Measurements from ENCODE around the gene WBP1.
"Not testable (repeated sequence)": the region's sequence is repeated elsewhere in the genome, so short reads cannot be mapped to it uniquely, and the experiment has no call there.

WBP1 gene

DNA sequence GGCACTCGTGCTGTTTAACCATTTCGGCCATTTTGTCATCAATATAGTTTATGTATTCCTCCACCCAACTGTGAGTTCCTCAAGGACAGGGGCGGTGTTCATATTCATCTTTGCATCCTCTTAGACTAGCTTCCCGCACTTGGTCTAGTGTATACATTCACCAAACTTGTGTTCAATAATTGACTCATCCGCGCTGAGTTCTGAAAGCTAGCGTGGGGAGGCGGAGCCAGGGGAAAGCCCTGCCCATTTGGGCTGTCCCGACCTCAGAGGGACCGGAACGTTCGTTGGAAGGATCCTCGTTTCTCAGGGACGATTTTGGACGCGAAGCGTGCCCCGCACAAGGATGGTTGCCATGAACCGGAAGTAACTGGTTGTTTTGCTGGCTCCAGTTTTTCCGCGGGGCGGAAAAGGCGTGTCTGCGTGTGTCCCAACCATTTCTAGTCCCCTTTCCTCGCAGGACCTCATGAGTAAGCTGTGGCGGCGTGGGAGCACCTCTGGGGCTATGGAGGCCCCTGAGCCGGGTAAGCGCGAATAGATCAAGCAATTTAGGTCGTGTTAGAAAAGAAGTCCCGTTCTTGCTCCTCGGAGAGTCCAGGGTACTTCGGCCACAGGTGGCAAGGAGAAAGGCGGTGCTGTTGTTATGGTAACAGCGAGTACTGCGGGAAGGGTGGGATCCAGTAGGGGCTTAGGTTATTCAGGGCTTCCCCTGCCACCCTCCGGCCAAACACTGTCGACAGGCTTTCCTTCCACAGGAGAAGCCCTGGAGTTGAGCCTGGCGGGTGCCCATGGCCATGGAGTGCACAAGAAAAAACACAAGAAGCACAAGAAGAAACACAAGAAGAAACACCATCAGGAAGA, 3.4 kb upstream of the WBP1 start, which contains the start of gene INO80B:
Gene INO80B, plus strand, starts transcription at position 434 of the 858 bp plus-strand sequence. Its CDS starts 30 bp downstream, at position 464.
- Histone ChIP-seq H3K27ac (ENCODE audit: poor library complexity, severe bottlenecking) (no peak within 1 kb of the TSS), H3K36me3 (ENCODE audit: low read depth) (peaks cover 6% of the 10 kb centered on the region; the same call in 1 of the 2 replicates), H3K4me1 (ENCODE audit: insufficient read depth, poor library complexity, severe bottlenecking) (peaks cover 12% of the 10 kb centered on the region), H3K9me3 (ENCODE audit: severe bottlenecking) (no peaks in the 10 kb centered on the region), H3K27me3 (ENCODE audit: insufficient read depth, poor library complexity, severe bottlenecking) (no peaks in the 10 kb centered on the region), H3K4me3 (ENCODE audit: severe bottlenecking) (peak within 1 kb of the TSS; percentile 52)
- TF ChIP-seq, protein P1, sequence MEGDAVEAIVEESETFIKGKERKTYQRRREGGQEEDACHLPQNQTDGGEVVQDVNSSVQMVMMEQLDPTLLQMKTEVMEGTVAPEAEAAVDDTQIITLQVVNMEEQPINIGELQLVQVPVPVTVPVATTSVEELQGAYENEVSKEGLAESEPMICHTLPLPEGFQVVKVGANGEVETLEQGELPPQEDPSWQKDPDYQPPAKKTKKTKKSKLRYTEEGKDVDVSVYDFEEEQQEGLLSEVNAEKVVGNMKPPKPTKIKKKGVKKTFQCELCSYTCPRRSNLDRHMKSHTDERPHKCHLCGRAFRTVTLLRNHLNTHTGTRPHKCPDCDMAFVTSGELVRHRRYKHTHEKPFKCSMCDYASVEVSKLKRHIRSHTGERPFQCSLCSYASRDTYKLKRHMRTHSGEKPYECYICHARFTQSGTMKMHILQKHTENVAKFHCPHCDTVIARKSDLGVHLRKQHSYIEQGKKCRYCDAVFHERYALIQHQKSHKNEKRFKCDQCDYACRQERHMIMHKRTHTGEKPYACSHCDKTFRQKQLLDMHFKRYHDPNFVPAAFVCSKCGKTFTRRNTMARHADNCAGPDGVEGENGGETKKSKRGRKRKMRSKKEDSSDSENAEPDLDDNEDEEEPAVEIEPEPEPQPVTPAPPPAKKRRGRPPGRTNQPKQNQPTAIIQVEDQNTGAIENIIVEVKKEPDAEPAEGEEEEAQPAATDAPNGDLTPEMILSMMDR (IDR thresholded peaks at IDR 0.05; ENCODE audit: poor library complexity, severe bottlenecking) = peak; percentile 11
- ATAC-seq (ENCODE audit: low read depth) (peak; percentile 37), DNase-seq (ENCODE audit: low spot score) (peak; percentile 88)

- peak overlapping the region; percentile 85 for H3K27ac ChIP-seq (ENCODE audit: poor library complexity, severe bottlenecking)
- peaks cover 13% of the 10 kb centered on the region for H3K36me3 ChIP-seq (ENCODE audit: low read depth)
- ATAC-seq (ENCODE audit: low read depth) (no peak; the same call in 2 of the 3 replicates), DNase-seq (ENCODE audit: low spot score) (no peak)
- TF ChIP-seq, protein P1 (IDR thresholded peaks at IDR 0.05; ENCODE audit: poor library complexity, severe bottlenecking) = no peak
- H3K27me3 ChIP-seq (ENCODE audit: insufficient read depth, poor library complexity, severe bottlenecking) = no peaks in the 10 kb centered on the region
- H3K4me1 ChIP-seq (ENCODE audit: insufficient read depth, poor library complexity, severe bottlenecking) = peaks cover 12% of the 10 kb centered on the region
- no peaks in the 10 kb centered on the region for H3K9me3 ChIP-seq (ENCODE audit: severe bottlenecking)
- peak overlapping the region; percentile 60 for H3K4me3 ChIP-seq (ENCODE audit: severe bottlenecking)
These were observed 1.1 kb upstream of the WBP1 start for GRCh38 chr2:74457129-74457548.

DNA sequence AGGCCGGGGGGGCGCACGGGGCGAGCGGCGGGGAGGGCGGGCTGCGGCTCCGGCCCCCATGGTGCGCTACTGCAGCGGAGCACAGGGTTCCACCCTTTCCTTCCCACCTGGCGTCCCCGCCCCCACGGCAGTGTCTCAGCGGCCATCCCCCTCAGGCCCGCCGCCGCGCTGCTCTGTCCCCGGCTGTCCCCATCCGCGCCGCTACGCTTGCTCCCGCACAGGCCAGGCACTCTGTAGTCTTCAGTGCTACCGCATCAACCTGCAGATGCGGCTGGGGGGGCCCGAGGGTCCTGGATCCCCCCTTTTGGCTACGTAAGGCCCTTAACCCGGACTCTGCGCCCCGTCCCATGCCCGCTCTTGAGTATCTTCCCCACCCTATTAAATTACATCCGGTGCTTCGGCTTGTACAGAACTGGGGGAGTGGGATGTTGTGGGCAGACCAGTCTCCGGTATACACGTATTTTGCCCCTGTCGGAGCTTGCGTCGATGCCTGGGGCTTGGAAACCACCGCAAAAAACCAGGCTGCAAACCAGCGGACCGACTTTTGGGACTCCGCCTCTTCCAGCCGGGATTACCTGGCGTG, 598 bp upstream of the WBP1 start:
- peak overlapping the region; percentile 60 for H3K4me3 ChIP-seq (ENCODE audit: severe bottlenecking)
- ATAC-seq (ENCODE audit: low read depth) (peak; percentile 27), DNase-seq (ENCODE audit: low spot score) (peak; percentile 79)
- H3K36me3 ChIP-seq (ENCODE audit: low read depth) = peaks cover 17% of the 10 kb centered on the region
- peak overlapping the region; percentile 85 for H3K27ac ChIP-seq (ENCODE audit: poor library complexity, severe bottlenecking)
- H3K27me3 ChIP-seq (ENCODE audit: insufficient read depth, poor library complexity, severe bottlenecking) = no peaks in the 10 kb centered on the region
- peaks cover 12% of the 10 kb centered on the region for H3K4me1 ChIP-seq (ENCODE audit: insufficient read depth, poor library complexity, severe bottlenecking)
- H3K9me3 ChIP-seq (ENCODE audit: severe bottlenecking) = no peaks in the 10 kb centered on the region
- TF ChIP-seq, protein P1 (IDR thresholded peaks at IDR 0.05; ENCODE audit: poor library complexity, severe bottlenecking) = no peak

DNA sequence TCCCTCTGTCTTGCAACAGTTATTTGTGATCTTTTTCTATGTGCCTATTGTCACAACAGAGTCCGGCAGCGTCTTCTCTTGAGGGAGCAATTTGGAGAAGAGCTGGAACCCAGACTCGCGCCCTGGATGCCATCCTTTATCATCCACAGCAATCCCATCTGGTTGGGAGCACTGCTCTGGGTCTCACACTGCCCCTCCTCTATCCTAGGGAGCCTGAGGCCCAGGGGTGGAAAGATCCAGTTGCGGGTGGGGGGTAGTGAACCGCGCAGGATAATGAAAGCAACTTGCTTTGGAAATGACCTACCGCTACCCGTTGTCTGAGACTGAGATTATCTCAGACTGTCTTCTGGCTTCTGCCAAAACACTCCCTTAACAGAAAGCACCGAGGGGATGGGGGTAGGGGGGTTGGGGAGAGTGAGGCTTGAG, 713 bp downstream of the WBP1 start:
- DNase-seq (ENCODE audit: low spot score) (no peak), ATAC-seq (ENCODE audit: low read depth) (no peak)
- TF ChIP-seq, protein P1 (IDR thresholded peaks at IDR 0.05; ENCODE audit: poor library complexity, severe bottlenecking) = no peak

GRCh38 chr2:74459503-74460118, 1.4 kb downstream of the WBP1 start:
- not testable (repeated sequence) for H3K27ac ChIP-seq (ENCODE audit: poor library complexity, severe bottlenecking); DNase-seq (ENCODE audit: low spot score); H3K4me3 ChIP-seq (ENCODE audit: severe bottlenecking); ATAC-seq (ENCODE audit: low read depth); H3K27me3 ChIP-seq (ENCODE audit: insufficient read depth, poor library complexity, severe bottlenecking); H3K9me3 ChIP-seq (ENCODE audit: severe bottlenecking)
- H3K36me3 ChIP-seq (ENCODE audit: low read depth) = peaks cover 24% of the 10 kb centered on the region
- peaks cover 12% of the 10 kb centered on the region for H3K4me1 ChIP-seq (ENCODE audit: insufficient read depth, poor library complexity, severe bottlenecking)

More for the DNA sequence above, 713 bp downstream of the WBP1 start:
- H3K36me3 ChIP-seq (ENCODE audit: low read depth) = peaks cover 24% of the 10 kb centered on the region
- H3K4me1 ChIP-seq (ENCODE audit: insufficient read depth, poor library complexity, severe bottlenecking) = peaks cover 12% of the 10 kb centered on the region
- peak overlapping the region; percentile 60 for H3K4me3 ChIP-seq (ENCODE audit: severe bottlenecking)
- no peaks in the 10 kb centered on the region for H3K27me3 ChIP-seq (ENCODE audit: insufficient read depth, poor library complexity, severe bottlenecking)
- H3K9me3 ChIP-seq (ENCODE audit: severe bottlenecking) = no peaks in the 10 kb centered on the region
- peak overlapping the region; percentile 85 for H3K27ac ChIP-seq (ENCODE audit: poor library complexity, severe bottlenecking)

- not testable (repeated sequence) for H3K27me3 ChIP-seq (ENCODE audit: insufficient read depth, poor library complexity, severe bottlenecking); H3K27ac ChIP-seq (ENCODE audit: poor library complexity, severe bottlenecking); ATAC-seq (ENCODE audit: low read depth); DNase-seq (ENCODE audit: low spot score); H3K9me3 ChIP-seq (ENCODE audit: severe bottlenecking); H3K4me3 ChIP-seq (ENCODE audit: severe bottlenecking)
- Histone ChIP-seq H3K4me1 (ENCODE audit: insufficient read depth, poor library complexity, severe bottlenecking) (peaks cover 12% of the 10 kb centered on the region), H3K36me3 (ENCODE audit: low read depth) (peaks cover 24% of the 10 kb centered on the region)
These were observed 1.9 kb downstream of the WBP1 start for GRCh38 chr2:74460187-74460586.
